Measurements from ENCODE around the gene CRYL1.

- TF ChIP-seq CTCF (IDR thresholded peaks at IDR 0.05; ENCODE audit: insufficient read depth, low read length, poor library complexity, severe bottlenecking) (no peak), EZH2phosphoT487 (conservative IDR thresholded peaks at IDR 0.05; ENCODE audit: low read length) (no peak)
These were observed 117.5 kb downstream of the CRYL1 start for GRCh38 chr13:20408181-20408580.

Data from SU-DHL-6 (cell line).